Measurements from ENCODE around the gene IPMK.

- TF ChIP-seq CTCF (IDR thresholded peaks at IDR 0.05; ENCODE audit: insufficient read depth, low read length, poor library complexity, severe bottlenecking) (peak; percentile 74), EZH2phosphoT487 (conservative IDR thresholded peaks at IDR 0.05; ENCODE audit: low read length) (no peak)
Observed at GRCh38 chr10:58299580-58299979, 31.9 kb upstream of the IPMK start.
